ENCODE measurements around the gene NPBWR2.

DNA sequence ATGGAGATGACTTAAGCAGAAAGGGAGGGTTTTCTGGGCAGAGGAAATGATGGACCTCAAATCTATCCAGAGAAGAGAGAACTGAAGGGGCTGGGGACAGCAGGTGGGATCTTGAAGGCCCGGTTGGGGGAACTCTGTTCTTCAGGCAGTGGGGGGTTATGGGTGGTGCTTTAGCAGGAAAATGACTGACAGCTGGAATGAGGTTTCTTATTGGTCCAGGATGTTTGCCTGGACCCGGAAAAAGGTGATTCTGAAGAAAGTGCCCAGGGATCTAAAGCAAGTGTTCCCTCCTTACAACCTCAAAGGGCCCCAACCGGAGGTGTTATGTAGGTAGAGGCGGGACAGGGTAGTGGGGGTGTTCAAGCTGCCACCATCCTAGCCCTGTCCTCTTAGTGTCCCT lies 11.9 kb downstream of the NPBWR2 start:
- TF ChIP-seq, protein P1, sequence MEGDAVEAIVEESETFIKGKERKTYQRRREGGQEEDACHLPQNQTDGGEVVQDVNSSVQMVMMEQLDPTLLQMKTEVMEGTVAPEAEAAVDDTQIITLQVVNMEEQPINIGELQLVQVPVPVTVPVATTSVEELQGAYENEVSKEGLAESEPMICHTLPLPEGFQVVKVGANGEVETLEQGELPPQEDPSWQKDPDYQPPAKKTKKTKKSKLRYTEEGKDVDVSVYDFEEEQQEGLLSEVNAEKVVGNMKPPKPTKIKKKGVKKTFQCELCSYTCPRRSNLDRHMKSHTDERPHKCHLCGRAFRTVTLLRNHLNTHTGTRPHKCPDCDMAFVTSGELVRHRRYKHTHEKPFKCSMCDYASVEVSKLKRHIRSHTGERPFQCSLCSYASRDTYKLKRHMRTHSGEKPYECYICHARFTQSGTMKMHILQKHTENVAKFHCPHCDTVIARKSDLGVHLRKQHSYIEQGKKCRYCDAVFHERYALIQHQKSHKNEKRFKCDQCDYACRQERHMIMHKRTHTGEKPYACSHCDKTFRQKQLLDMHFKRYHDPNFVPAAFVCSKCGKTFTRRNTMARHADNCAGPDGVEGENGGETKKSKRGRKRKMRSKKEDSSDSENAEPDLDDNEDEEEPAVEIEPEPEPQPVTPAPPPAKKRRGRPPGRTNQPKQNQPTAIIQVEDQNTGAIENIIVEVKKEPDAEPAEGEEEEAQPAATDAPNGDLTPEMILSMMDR (IDR thresholded peaks at IDR 0.05): no peak
- no peak for TF ChIP-seq POLR2A (IDR thresholded peaks at IDR 0.05)
- no peak for TF ChIP-seq EP300 (IDR thresholded peaks at IDR 0.05; ENCODE audit: low read depth)

All from transverse colon (tissue), 3 donors.